Stomach smooth muscle (tissue), 2 donors: ENCODE measurements around the gene LTF.

Experiments
- H3K27ac ChIP-seq: one replicate; pipeline ENCODE4 v1.7.0; 2013; ENCODE audit warnings: mild to moderate bottlenecking, low read length, inconsistent platforms
- H3K27me3 ChIP-seq, 2 donors: one replicate each; pipeline ENCODE4 v1.7.0; 2013; ENCODE audit warnings: low read length in 2 of 2; ENCODE audit not compliant: insufficient read depth in 2 of 2, control insufficient read depth in 1 of 2
- H3K36me3 ChIP-seq, 2 donors: one replicate each; pipeline ENCODE4 v1.7.0; 2013; ENCODE audit warnings: low read length in 2 of 2; ENCODE audit not compliant: control insufficient read depth in 2 of 2, insufficient read depth in 2 of 2
- H3K4me1 ChIP-seq: one replicate; pipeline ENCODE4 v1.7.0; 2013; ENCODE audit warnings: low read length; ENCODE audit not compliant: control insufficient read depth, insufficient read depth
- H3K4me3 ChIP-seq, 2 donors: one replicate each; pipeline ENCODE4 v1.7.0; 2013; ENCODE audit warnings: low read length in 2 of 2
- H3K9ac ChIP-seq, 2 donors: one replicate each; pipeline ENCODE4 v1.7.0; 2013; ENCODE audit warnings: low read length in 2 of 2, mild to moderate bottlenecking in 1 of 2
- H3K9me3 ChIP-seq, 2 donors: one replicate each; pipeline ENCODE4 v1.7.0; 2013; ENCODE audit warnings: low read length in 2 of 2; ENCODE audit not compliant: control insufficient read depth in 2 of 2
- donor health status: healthy.
- donor health status: Pancreatic carcinoma.

Gene LTF

DNA sequence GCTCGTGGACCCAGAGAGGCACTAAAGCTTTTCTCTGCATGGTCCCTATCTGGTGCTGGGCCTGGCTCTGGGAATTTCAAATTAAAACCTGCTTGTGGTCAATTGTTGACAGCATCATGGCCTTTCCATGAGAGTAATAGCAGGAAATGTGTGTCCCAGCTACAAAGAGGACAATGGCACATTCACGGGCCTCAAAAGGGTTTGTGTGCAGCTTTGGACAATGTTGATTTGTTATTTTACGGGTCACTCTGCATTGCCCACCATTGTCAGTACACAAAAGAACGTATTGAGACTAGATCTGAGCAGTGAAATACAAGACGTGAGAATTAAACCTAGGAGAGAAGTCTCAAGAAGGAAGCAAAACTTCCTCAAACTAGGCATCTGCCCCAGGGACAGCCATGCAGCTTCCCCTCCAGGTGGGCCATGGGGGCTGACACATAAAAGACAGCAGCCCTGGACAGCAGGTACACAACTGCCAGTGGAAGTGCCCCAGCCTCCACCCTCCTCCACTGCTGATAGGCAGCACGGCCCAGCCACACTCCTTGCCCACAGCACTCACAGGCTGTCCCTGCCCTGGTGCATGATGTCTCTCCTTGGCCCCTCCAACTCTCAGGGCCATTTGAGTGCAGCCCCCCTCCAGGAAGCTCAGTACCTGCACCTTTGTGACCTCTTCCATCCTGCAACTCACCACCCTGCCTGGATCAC, 15.9 kb upstream of the LTF start:
- H3K9ac ChIP-seq: no peak overlapping the region
- H3K27ac ChIP-seq: no peak overlapping the region
- H3K36me3 ChIP-seq: no peaks in the 10 kb centered on the region
- no peaks in the 10 kb centered on the region for H3K4me1 ChIP-seq
- H3K9me3 ChIP-seq: no peaks in the 10 kb centered on the region
- no peak overlapping the region for H3K4me3 ChIP-seq
- H3K27me3 ChIP-seq: peaks cover 0 to 9% of the 10 kb centered on the region in 2 donors

- no peaks in the 10 kb centered on the region for H3K36me3 ChIP-seq
- peaks cover 0 to 3% of the 10 kb centered on the region in 2 donors for H3K9me3 ChIP-seq
- no peak overlapping the region for H3K9ac ChIP-seq
- H3K4me3 ChIP-seq: no peak overlapping the region
- H3K27ac ChIP-seq: no peak overlapping the region
- H3K27me3 ChIP-seq: peaks cover 0 to 9% of the 10 kb centered on the region in 2 donors
- no peaks in the 10 kb centered on the region for H3K4me1 ChIP-seq
Measured at GRCh38 chr3:46479696-46480095, 15.0 kb upstream of the LTF start.

DNA sequence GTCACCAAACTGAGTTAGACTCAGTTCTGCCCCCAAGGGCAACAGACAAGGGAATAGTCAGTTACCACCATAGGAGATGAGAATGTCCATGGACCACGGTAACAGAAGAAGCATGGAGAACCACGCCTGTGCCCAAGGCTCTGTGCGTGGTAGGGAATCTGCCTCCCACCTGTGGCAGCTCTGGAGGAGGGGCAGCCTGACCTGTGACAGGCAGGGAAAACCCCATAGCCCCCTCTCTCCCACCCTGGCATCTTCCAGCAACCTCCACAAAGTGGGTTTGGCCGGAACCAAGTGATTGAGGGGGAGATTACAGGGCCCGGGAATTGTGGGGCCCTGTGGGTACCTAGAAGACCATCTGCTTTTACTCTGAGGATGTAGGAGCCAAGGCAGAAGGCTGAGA, 14.3 kb upstream of the LTF start:
- H3K9me3 ChIP-seq: peaks cover 0 to 4% of the 10 kb centered on the region in 2 donors
- no peak overlapping the region for H3K27ac ChIP-seq
- peaks cover 0 to 8% of the 10 kb centered on the region in 2 donors for H3K27me3 ChIP-seq
- no peak overlapping the region for H3K4me3 ChIP-seq
- no peaks in the 10 kb centered on the region for H3K4me1 ChIP-seq
- no peak overlapping the region for H3K9ac ChIP-seq
- H3K36me3 ChIP-seq: no peaks in the 10 kb centered on the region

- Histone ChIP-seq H3K27ac (no peak overlapping the region), H3K36me3 (no peaks in the 10 kb centered on the region), H3K9me3 (peaks cover 0 to 4% of the 10 kb centered on the region in 2 donors), H3K4me1 (no peaks in the 10 kb centered on the region), H3K4me3 (no peak overlapping the region), H3K27me3 (peaks cover 0 to 8% of the 10 kb centered on the region in 2 donors), H3K9ac (no peak overlapping the region)
Measured at GRCh38 chr3:46478341-46478740, 13.6 kb upstream of the LTF start.

GRCh38 chr3:46477756-46478155, 13.1 kb upstream of the LTF start:
- H3K27me3 ChIP-seq: peaks cover 0 to 8% of the 10 kb centered on the region in 2 donors
- no peak overlapping the region for H3K27ac ChIP-seq
- no peak overlapping the region for H3K9ac ChIP-seq
- H3K36me3 ChIP-seq: no peaks in the 10 kb centered on the region
- peaks cover 0 to 4% of the 10 kb centered on the region in 2 donors for H3K9me3 ChIP-seq
- no peaks in the 10 kb centered on the region for H3K4me1 ChIP-seq
- H3K4me3 ChIP-seq: no peak overlapping the region

DNA sequence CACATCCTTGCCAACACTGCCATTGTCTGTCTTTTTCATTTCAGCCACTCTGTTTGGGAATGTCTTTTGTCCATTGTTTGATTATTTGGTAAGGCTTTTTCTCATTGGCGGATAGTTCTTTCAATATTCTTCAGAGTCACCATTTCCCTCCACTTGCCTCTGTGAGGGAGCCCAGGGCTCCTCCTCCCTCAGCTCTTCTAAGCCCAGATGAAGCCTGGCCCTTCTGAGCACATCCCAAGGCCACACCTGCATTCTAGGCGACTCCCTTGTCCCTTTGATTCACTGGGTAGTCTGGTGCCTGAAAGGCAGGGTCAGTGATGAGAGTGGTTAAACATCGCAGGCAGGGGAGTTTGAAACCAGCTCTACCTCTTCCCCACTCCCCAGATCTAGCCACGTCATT, 12.4 kb upstream of the LTF start:
- Histone ChIP-seq H3K9me3 (peaks cover 0 to 4% of the 10 kb centered on the region in 2 donors), H3K36me3 (no peaks in the 10 kb centered on the region), H3K27ac (no peak overlapping the region), H3K4me1 (no peaks in the 10 kb centered on the region), H3K4me3 (no peak overlapping the region), H3K27me3 (peaks cover 0 to 8% of the 10 kb centered on the region in 2 donors), H3K9ac (no peak overlapping the region)

- no peaks in the 10 kb centered on the region for H3K36me3 ChIP-seq
- H3K4me1 ChIP-seq: no peaks in the 10 kb centered on the region
- H3K9me3 ChIP-seq: peaks cover 0 to 4% of the 10 kb centered on the region in 2 donors
- no peak overlapping the region for H3K9ac ChIP-seq
- no peak overlapping the region for H3K27ac ChIP-seq
- no peaks in the 10 kb centered on the region for H3K27me3 ChIP-seq
- H3K4me3 ChIP-seq: no peak overlapping the region
Measured at GRCh38 chr3:46472736-46473135, 8.0 kb upstream of the LTF start.

DNA sequence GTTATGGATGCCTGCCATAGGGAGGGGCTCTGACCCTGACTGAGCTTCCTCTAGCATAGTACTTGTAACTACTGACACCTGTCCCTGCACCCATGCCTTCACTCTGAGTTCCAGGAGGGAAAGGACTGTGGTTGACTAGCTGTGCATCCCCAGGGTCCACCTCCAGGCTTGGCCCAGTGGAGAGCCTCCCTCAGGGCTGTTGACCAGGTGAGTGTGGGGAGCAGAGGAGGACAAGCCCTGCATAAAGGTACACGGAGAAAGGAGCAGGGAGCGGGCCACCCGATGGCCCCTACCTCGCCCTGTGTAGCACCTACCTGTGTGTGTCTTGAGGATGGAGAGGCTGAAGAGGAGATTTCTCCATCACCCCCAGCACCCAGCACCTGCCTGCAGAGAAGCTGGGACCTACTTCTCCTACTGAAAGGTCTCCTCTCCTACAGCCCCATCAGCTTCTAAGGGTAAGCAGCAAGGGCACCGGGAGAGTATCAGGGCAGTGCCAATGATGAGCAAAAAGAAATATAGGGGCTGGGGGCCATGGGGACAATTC, 6.7 kb upstream of the LTF start:
- H3K4me1 ChIP-seq: no peaks in the 10 kb centered on the region
- no peak overlapping the region for H3K4me3 ChIP-seq
- H3K36me3 ChIP-seq: no peaks in the 10 kb centered on the region
- H3K9ac ChIP-seq: no peak overlapping the region
- H3K27me3 ChIP-seq: no peaks in the 10 kb centered on the region
- peaks cover 0 to 4% of the 10 kb centered on the region in 2 donors for H3K9me3 ChIP-seq
- no peak overlapping the region for H3K27ac ChIP-seq

- H3K36me3 ChIP-seq: no peaks in the 10 kb centered on the region
- H3K27me3 ChIP-seq: no peaks in the 10 kb centered on the region
- peaks cover 0 to 4% of the 10 kb centered on the region in 2 donors for H3K9me3 ChIP-seq
- H3K4me3 ChIP-seq: no peak overlapping the region
- no peak overlapping the region for H3K27ac ChIP-seq
- H3K9ac ChIP-seq: no peak overlapping the region
- H3K4me1 ChIP-seq: no peaks in the 10 kb centered on the region
Measured at GRCh38 chr3:46470831-46471230, 6.1 kb upstream of the LTF start.

DNA sequence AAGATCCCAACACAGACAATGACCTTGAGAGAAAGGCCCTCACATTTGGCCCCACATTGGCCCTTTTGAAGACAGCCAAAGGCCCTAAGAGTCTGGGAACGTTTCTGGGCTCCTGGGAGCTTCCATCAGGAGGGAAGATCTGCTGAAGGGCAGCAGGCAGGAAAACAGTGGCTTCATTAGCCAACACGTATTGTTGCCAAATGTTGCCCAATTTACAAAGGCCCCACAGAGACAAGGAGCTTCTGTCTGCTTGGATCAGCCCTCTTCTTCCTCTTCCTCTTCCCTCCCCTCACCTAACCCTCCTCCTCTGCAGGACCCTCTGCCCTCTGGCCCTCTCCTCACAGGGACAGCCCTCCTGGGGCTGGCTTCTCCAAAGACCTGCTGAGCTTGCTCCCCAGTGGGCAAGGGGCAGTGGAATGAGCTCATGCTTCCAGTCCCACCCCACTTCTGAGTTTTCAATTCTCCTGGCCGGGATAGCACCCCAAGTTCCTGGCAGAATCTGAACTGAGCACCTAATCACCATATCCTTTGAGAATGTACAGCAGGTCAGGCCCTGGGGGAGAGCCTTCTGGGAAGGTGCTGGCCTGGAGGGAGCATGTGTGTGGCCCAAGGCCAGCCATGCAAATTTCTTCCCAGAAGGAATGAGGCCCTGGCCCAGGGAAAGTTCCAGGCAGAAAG, 5.1 kb upstream of the LTF start:
- Histone ChIP-seq H3K4me3 (no peak overlapping the region), H3K36me3 (no peaks in the 10 kb centered on the region), H3K4me1 (no peaks in the 10 kb centered on the region), H3K9me3 (peaks cover 0 to 2% of the 10 kb centered on the region in 2 donors), H3K9ac (no peak overlapping the region), H3K27ac (no peak overlapping the region), H3K27me3 (peaks cover 2 to 4% of the 10 kb centered on the region in 2 donors)
